HepG2 (cell line): ENCODE measurements around the gene CCDC85C. TPM values are rescaled to one million over a fixed set of nuclear protein-coding genes. Genes with fewer than 3 reads are reported as not detected.

ENCODE experiments used
- ATF3 ChIP-seq: sonication (generic); formaldehyde crosslinking; IDR thresholded peaks from 2 replicates; pipeline ENCODE4 v1.4.0; 2020; ENCODE audit warnings: missing genetic modification reagents
- BCL6 ChIP-seq: IDR thresholded peaks from 2 replicates; pipeline ENCODE4 v1.6.1; 2016; ENCODE audit warnings: missing genetic modification reagents, missing compliant biosample characterization
- E2F5 ChIP-seq: sonication (generic); formaldehyde crosslinking; conservative IDR thresholded peaks from 2 replicates; pipeline ENCODE4 v1.4.0; 2020; ENCODE audit warnings: missing genetic modification reagents
- ELK4 ChIP-seq: sonication (generic); formaldehyde crosslinking; IDR thresholded peaks from 2 replicates; pipeline ENCODE4 v1.9.0; 2021; ENCODE audit warnings: missing genetic modification reagents, borderline replicate concordance
- GTF2F1 ChIP-seq: fragments of 150-350 bp; IDR thresholded peaks from 2 replicates; pipeline ENCODE4 v1.6.1; 2014; ENCODE audit warnings: low read length
- JUND ChIP-seq: sonication (generic); formaldehyde crosslinking; IDR thresholded peaks from 2 replicates; pipeline ENCODE4 v1.8.0; 2022; ENCODE audit warnings: mild to moderate bottlenecking, missing genetic modification reagents
- MZF1 ChIP-seq: sonication (generic); formaldehyde crosslinking; IDR thresholded peaks from 2 replicates; pipeline ENCODE4 v1.8.1; 2023; ENCODE audit warnings: mild to moderate bottlenecking, missing genetic modification reagents, borderline replicate concordance
- SRSF4 ChIP-seq: fragments of 200-400 bp; formaldehyde crosslinking; IDR thresholded peaks from one replicate; pipeline ENCODE4 v1.6.1; 2018; ENCODE audit warnings: mild to moderate bottlenecking, low read depth, low read length, moderate library complexity; ENCODE audit not compliant: poor library complexity, severe bottlenecking
- TCF7L2 ChIP-seq: IDR thresholded peaks from 2 replicates; pipeline ENCODE4 v1.6.1; 2011; ENCODE audit warnings: mild to moderate bottlenecking, low read depth, low read length, moderate library complexity
- ZNF326 ChIP-seq: sonication (generic); formaldehyde crosslinking; IDR thresholded peaks from 2 replicates; pipeline ENCODE4 v1.4.0; 2020; ENCODE audit warnings: missing genetic modification reagents, borderline replicate concordance
- ZNF329 ChIP-seq: sonication (generic); formaldehyde crosslinking; IDR thresholded peaks from 2 replicates; pipeline ENCODE4 v1.9.0; 2021; ENCODE audit warnings: low read depth, mild to moderate bottlenecking, missing genetic modification reagents
- ZNF510 ChIP-seq: sonication (generic); formaldehyde crosslinking; IDR thresholded peaks from 2 replicates; pipeline ENCODE4 v1.4.0; 2020; ENCODE audit warnings: low read depth, mild to moderate bottlenecking, missing genetic modification reagents
- ZNF572 ChIP-seq: sonication (generic); formaldehyde crosslinking; IDR thresholded peaks from 2 replicates; pipeline ENCODE4 v1.5.1; 2020; ENCODE audit warnings: mild to moderate bottlenecking, missing genetic modification reagents
- polyA plus RNA-seq, 8 experiments: library from polyadenylated mRNA; depleted of rRNA in 3 of 8; stranded (reverse) in 7 of 8; unstranded in 1 of 8; fragments of >200 nt; fragmentation: Illumina TruSeq in 4 of 8; extraction: Trizol in 4 of 8; gene quantifications; 2 replicates each; pipeline versions ENCODE4 v1.2.1 to v1.2.3, GENCODE V29; 2011 to 2016; ENCODE audit warnings: low read depth in 4 of 8, missing spikeins in 1 of 8, mixed read lengths in 1 of 8; ENCODE audit not compliant: insufficient read depth in 1 of 8
- total RNA-seq, 5 experiments: library from RNA; depleted of rRNA; stranded (reverse); fragments of >200 nt; fragmentation: Illumina TruSeq; extraction: Trizol; gene quantifications; 2 replicates each; pipeline ENCODE4 v1.2.3, GENCODE V29; 2016; ENCODE audit warnings: low read depth in 1 of 5
- TF ChIP-seq, protein P1 (sequence below): sonication (generic); formaldehyde crosslinking; IDR thresholded peaks from 2 replicates; pipeline ENCODE4 v1.5.0; 2020; ENCODE audit warnings: mild to moderate bottlenecking, missing genetic modification reagents
- TF ChIP-seq, protein P2 (sequence below): sonication (generic); formaldehyde crosslinking; IDR thresholded peaks from 2 replicates; pipeline ENCODE4 v1.5.1; 2020; ENCODE audit warnings: mild to moderate bottlenecking, missing genetic modification reagents, moderate library complexity
- TF ChIP-seq, protein P3 (sequence below): IDR thresholded peaks from 2 replicates; pipeline ENCODE4 v1.6.1; 2016; ENCODE audit warnings: mild to moderate bottlenecking
- TF ChIP-seq, protein P4 (sequence below): sonication (generic); formaldehyde crosslinking; IDR thresholded peaks from 2 replicates; pipeline ENCODE4 v1.8.0; 2022; ENCODE audit warnings: missing genetic modification reagents, low read depth, mild to moderate bottlenecking, borderline replicate concordance

Gene CCDC85C
- total and polyA plus RNA-seq, 2 of the 13 experiments (the other 11 are each of a cell fraction or from before 2014, with no cell fraction given) = 18.8 to 43.8 TPM

DNA sequence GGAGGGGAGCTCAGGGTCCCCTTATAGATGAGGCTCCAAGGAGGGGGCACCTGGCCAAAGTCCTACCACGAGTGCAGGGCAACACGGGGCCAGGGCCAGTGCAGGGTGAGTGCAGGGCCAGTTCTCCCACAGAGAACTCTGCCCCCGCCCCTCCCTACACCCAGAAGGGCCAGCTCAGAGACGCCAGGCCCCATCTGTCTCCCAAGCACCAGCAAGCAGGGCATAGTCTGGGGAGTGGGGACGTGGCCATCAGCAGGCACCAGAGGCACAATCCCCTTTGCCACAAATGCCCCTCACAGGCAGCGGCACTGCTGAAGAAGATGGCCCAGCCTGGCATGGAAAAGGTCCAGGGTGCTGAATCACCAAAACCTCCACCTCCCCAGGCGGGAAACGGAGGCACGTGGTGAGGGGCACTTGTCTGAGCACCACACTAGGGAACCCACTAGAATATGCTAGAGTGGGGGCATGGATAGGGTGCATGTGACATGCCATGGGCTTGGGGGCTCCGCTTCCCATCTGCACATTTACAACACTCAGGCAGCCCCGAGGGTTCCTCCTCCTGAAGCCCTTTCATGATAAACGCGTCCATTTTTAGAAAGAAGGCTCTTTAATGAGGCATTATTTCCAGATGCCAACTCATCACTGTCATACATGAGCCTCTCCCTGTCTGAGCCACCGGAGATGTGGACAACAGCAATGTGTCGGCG is 17.8 kb downstream of the CCDC85C start (continued):
- TF ChIP-seq ZNF510 = no peak
- TF ChIP-seq BCL6 (CRISPR knock-in tag) = no peak
- TF ChIP-seq ELK4 (CRISPR knock-in tag) = no peak
- TF ChIP-seq GTF2F1 = no peak
- TF ChIP-seq ZNF572 (CRISPR knock-in tag) = no peak
- TF ChIP-seq, protein P1, sequence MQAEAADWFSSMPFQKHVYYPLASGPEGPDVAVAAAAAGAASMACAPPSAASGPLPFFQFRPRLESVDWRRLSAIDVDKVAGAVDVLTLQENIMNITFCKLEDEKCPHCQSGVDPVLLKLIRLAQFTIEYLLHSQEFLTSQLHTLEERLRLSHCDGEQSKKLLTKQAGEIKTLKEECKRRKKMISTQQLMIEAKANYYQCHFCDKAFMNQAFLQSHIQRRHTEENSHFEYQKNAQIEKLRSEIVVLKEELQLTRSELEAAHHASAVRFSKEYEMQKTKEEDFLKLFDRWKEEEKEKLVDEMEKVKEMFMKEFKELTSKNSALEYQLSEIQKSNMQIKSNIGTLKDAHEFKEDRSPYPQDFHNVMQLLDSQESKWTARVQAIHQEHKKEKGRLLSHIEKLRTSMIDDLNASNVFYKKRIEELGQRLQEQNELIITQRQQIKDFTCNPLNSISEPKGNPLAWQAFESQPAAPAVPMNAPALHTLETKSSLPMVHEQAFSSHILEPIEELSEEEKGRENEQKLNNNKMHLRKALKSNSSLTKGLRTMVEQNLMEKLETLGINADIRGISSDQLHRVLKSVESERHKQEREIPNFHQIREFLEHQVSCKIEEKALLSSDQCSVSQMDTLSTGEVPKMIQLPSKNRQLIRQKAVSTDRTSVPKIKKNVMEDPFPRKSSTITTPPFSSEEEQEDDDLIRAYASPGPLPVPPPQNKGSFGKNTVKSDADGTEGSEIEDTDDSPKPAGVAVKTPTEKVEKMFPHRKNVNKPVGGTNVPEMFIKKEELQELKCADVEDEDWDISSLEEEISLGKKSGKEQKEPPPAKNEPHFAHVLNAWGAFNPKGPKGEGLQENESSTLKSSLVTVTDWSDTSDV (CRISPR knock-in tag) = no peak
- no peak for TF ChIP-seq SRSF4
- no peak for TF ChIP-seq ZNF329 (CRISPR knock-in tag)
- no peak for TF ChIP-seq ZNF326 (CRISPR knock-in tag)
- TF ChIP-seq E2F5 = no peak
- TF ChIP-seq, protein P2, sequence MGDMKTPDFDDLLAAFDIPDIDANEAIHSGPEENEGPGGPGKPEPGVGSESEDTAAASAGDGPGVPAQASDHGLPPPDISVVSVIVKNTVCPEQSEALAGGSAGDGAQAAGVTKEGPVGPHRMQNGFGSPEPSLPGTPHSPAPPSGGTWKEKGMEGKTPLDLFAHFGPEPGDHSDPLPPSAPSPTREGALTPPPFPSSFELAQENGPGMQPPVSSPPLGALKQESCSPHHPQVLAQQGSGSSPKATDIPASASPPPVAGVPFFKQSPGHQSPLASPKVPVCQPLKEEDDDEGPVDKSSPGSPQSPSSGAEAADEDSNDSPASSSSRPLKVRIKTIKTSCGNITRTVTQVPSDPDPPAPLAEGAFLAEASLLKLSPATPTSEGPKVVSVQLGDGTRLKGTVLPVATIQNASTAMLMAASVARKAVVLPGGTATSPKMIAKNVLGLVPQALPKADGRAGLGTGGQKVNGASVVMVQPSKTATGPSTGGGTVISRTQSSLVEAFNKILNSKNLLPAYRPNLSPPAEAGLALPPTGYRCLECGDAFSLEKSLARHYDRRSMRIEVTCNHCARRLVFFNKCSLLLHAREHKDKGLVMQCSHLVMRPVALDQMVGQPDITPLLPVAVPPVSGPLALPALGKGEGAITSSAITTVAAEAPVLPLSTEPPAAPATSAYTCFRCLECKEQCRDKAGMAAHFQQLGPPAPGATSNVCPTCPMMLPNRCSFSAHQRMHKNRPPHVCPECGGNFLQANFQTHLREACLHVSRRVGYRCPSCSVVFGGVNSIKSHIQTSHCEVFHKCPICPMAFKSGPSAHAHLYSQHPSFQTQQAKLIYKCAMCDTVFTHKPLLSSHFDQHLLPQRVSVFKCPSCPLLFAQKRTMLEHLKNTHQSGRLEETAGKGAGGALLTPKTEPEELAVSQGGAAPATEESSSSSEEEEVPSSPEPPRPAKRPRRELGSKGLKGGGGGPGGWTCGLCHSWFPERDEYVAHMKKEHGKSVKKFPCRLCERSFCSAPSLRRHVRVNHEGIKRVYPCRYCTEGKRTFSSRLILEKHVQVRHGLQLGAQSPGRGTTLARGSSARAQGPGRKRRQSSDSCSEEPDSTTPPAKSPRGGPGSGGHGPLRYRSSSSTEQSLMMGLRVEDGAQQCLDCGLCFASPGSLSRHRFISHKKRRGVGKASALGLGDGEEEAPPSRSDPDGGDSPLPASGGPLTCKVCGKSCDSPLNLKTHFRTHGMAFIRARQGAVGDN = peak; percentile 80
- TF ChIP-seq JUND (CRISPR knock-in tag) = no peak
- no peak for TF ChIP-seq MZF1
- TF ChIP-seq, protein P3, sequence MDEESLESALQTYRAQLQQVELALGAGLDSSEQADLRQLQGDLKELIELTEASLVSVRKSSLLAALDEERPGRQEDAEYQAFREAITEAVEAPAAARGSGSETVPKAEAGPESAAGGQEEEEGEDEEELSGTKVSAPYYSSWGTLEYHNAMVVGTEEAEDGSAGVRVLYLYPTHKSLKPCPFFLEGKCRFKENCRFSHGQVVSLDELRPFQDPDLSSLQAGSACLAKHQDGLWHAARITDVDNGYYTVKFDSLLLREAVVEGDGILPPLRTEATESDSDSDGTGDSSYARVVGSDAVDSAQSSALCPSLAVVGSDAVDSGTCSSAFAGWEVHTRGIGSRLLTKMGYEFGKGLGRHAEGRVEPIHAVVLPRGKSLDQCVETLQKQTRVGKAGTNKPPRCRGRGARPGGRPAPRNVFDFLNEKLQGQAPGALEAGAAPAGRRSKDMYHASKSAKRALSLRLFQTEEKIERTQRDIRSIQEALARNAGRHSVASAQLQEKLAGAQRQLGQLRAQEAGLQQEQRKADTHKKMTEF (CRISPR knock-in tag) = no peak
- TF ChIP-seq, protein P4, sequence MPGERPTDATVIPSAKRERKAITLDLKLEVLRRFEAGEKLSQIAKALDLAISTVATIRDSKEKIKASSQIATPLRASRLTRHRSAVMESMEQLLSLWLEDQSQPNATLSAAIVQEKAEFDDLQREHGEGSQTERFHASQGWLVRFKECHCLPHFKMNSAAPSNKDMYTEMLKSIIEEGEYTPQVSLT (CRISPR knock-in tag) = no peak
- TF ChIP-seq ATF3 = no peak
- TF ChIP-seq TCF7L2 = no peak
